ENCODE results near the gene UGT2B17. TPM values are rescaled to one million over a fixed set of nuclear protein-coding genes. Genes with fewer than 3 reads are reported as not detected.
"Not testable (repeated sequence)": the region's sequence is repeated elsewhere in the genome, so short reads cannot be mapped to it uniquely, and the experiment has no call there.

UGT2B17 gene
- 0.05 TPM in 2 of 3 replicates, not detected in the other for polyA plus RNA-seq
- polyA plus RNA-seq (2011; ENCODE audit: low read depth): not detected
- polyA plus RNA-seq (2011; cell fraction: cytosol; rRNA removed): not detected in 2 replicates
- 0.10 TPM in 1 of 2 replicates, not detected in the other for polyA plus RNA-seq (2011; cell fraction: nucleus; rRNA removed)
- polyA plus RNA-seq (2012; ENCODE audit: low replicate concordance): not detected in 2 replicates
- polyA minus RNA-seq: not detected in 3 replicates
- not detected for polyA minus RNA-seq (2011; cell fraction: cytosol; rRNA and poly(A)+ RNA removed)
- not detected in 2 replicates for polyA minus RNA-seq (2011; cell fraction: nucleus; rRNA and poly(A)+ RNA removed)

GRCh38 chr4:68576272-68577125 is at the start of gene UGT2B17:
UGT2B17 (minus strand) TSS chr4:68576322; CDS start chr4:68568484, 7,838 bp downstream.
- no peaks in the 10 kb centered on the region for H4K20me1 ChIP-seq (ENCODE audit: control insufficient read depth, extremely low read depth, insufficient read depth, low read length)
- H3K27me3 ChIP-seq (ENCODE audit: control insufficient read depth, extremely low read depth, insufficient read depth, low read length): no peaks in the 10 kb centered on the region
- H3K9ac ChIP-seq (ENCODE audit: control insufficient read depth, extremely low read depth, insufficient read depth, low read length): no peak within 1 kb of the TSS
- H3K79me2 ChIP-seq (ENCODE audit: control insufficient read depth, insufficient read depth, low read length): no peaks in the 10 kb centered on the region
- no peak within 1 kb of the TSS for H3K4me2 ChIP-seq (ENCODE audit: control insufficient read depth, extremely low read depth, insufficient read depth, low read depth, low read length)
- dilution Hi-C loops (cut with MboI; ENCODE audit: extremely low pct_ligation_motif_present, low sequenced_read_pairs): no loop called here
- no peak within 1 kb of the TSS for H3K4me3 ChIP-seq (ENCODE audit: control insufficient read depth in 2 of 3, extremely low read depth in 1 of 3, insufficient read depth in 2 of 3, low read depth in 1 of 3, low read length in 3 of 3)
- DNase-seq (ENCODE audit: low read depth, low spot score): no peak
- H3K36me3 ChIP-seq (ENCODE audit: control insufficient read depth in 2 of 2, extremely low read depth in 1 of 2, insufficient read depth in 2 of 2, low read length in 2 of 2): no peaks in the 10 kb centered on the region
- H3K4me1 ChIP-seq (ENCODE audit: control insufficient read depth, extremely low read depth, insufficient read depth, low read length): no peaks in the 10 kb centered on the region
- TF ChIP-seq CTCF (optimal IDR thresholded peaks at IDR 0.05 in 1 of 3, IDR thresholded peaks at IDR 0.05 in 1 of 3, conservative IDR thresholded peaks at IDR 0.05 in 1 of 3; ENCODE audit: extremely low read depth in 1 of 3, insufficient read depth in 2 of 3, low read length in 3 of 3) (no peak), EZH2 (IDR thresholded peaks at IDR 0.05; ENCODE audit: low read length) (no peak)
- H3K27ac ChIP-seq (ENCODE audit: control insufficient read depth, insufficient read depth, low read length): no peak within 1 kb of the TSS
- H3K9me1 ChIP-seq (ENCODE audit: control insufficient read depth, extremely low read depth, insufficient read depth, low read length): no peaks in the 10 kb centered on the region
- H2AFZ ChIP-seq (ENCODE audit: control insufficient read depth, low read length): peak within 1 kb of the TSS; percentile 47
- no peak for FAIRE-seq
- H3K9me3 ChIP-seq (ENCODE audit: control insufficient read depth, low read depth, low read length): no peaks in the 10 kb centered on the region

GRCh38 chr4:68622731-68623130 is 46.6 kb upstream of the UGT2B17 start:
- DNase-seq (ENCODE audit: low read depth, low spot score); H3K4me1 ChIP-seq (ENCODE audit: control insufficient read depth, extremely low read depth, insufficient read depth, low read length); H3K27me3 ChIP-seq (ENCODE audit: control insufficient read depth, extremely low read depth, insufficient read depth, low read length); H3K9me1 ChIP-seq (ENCODE audit: control insufficient read depth, extremely low read depth, insufficient read depth, low read length); H3K79me2 ChIP-seq (ENCODE audit: control insufficient read depth, insufficient read depth, low read length); H3K4me2 ChIP-seq (ENCODE audit: control insufficient read depth, extremely low read depth, insufficient read depth, low read depth, low read length); FAIRE-seq; H3K36me3 ChIP-seq (ENCODE audit: control insufficient read depth in 2 of 2, extremely low read depth in 1 of 2, insufficient read depth in 2 of 2, low read length in 2 of 2); H3K4me3 ChIP-seq (ENCODE audit: control insufficient read depth in 2 of 3, extremely low read depth in 1 of 3, insufficient read depth in 2 of 3, low read depth in 1 of 3, low read length in 3 of 3); H3K27ac ChIP-seq (ENCODE audit: control insufficient read depth, insufficient read depth, low read length); H4K20me1 ChIP-seq (ENCODE audit: control insufficient read depth, extremely low read depth, insufficient read depth, low read length); H3K9me3 ChIP-seq (ENCODE audit: control insufficient read depth, low read depth, low read length); dilution Hi-C loops (cut with MboI; ENCODE audit: extremely low pct_ligation_motif_present, low sequenced_read_pairs); H3K9ac ChIP-seq (ENCODE audit: control insufficient read depth, extremely low read depth, insufficient read depth, low read length); H2AFZ ChIP-seq (ENCODE audit: control insufficient read depth, low read length): not testable (repeated sequence)

Data from keratinocyte (primary cell).